VCaP (cell line): ENCODE results near the gene ALDH1A3.

Source experiments
- H3K27ac ChIP-seq: fragments of 450-650 bp; 2 replicates; pipeline ENCODE4 v1.5.1; 2017
- CTCF ChIP-seq: fragments of 450-650 bp; conservative IDR thresholded peaks from 2 replicates; pipeline ENCODE4 v1.5.1; 2017; ENCODE audit warnings: mild to moderate bottlenecking, moderate library complexity

ALDH1A3 gene

GRCh38 chr15:100926258-100926657 lies 46.6 kb downstream of the ALDH1A3 start:
- no peak for TF ChIP-seq CTCF
- H3K27ac ChIP-seq: no peak overlapping the region

GRCh38 chr15:100926971-100927756 lies 47.5 kb downstream of the ALDH1A3 start:
- no peak for TF ChIP-seq CTCF
- peak overlapping the region; percentile 84; the same call in 1 of the 2 replicates for H3K27ac ChIP-seq

GRCh38 chr15:100928632-100929280 lies 49.1 kb downstream of the ALDH1A3 start:
- no peak for TF ChIP-seq CTCF

GRCh38 chr15:100929641-100930042 lies 50.0 kb downstream of the ALDH1A3 start:
- no peak for TF ChIP-seq CTCF
- H3K27ac ChIP-seq: peak overlapping the region; percentile 84

More at GRCh38 chr15:100928632-100929280, 49.1 kb downstream of the ALDH1A3 start:
- peak overlapping the region; percentile 84 for H3K27ac ChIP-seq

- no peak for TF ChIP-seq CTCF
- H3K27ac ChIP-seq: peak overlapping the region; percentile 84
Observed at GRCh38 chr15:100930306-100930848, 50.7 kb downstream of the ALDH1A3 start.

- H3K27ac ChIP-seq: peak overlapping the region; percentile 84
- TF ChIP-seq CTCF: no peak
Observed at GRCh38 chr15:100931143-100931890, 51.7 kb downstream of the ALDH1A3 start.
